ENCODE data around the gene JMJD4. TPM values are rescaled to one million over a fixed set of nuclear protein-coding genes. Genes with fewer than 3 reads are reported as not detected.

The JMJD4 gene
- total and polyA plus RNA-seq, 2 experiments from 2014 or later, result 11.5 to 17.7 TPM

DNA sequence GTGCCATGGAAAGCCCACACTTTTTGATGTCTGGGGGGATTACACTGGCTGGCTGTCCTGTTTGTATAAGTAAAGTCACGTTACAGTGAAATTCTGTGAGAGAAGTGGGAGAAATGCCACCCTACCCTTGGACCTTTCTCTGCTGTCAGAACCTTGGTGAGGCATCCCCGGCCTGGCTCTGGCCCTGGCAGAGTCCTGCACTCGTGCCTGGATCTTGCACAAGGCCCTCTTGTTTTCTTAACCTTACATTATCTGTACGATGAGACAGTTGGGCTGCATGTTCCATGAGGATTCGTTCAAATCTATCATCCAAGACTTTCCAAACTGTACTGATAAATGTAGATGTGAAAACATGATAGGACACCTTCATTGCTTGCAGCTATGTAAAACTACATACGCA is 11.6 kb upstream of the JMJD4 start:
- Mint-ChIP-seq H3K27ac (no peak overlapping the region), H3K4me1 (peaks cover under 1% of the 10 kb centered on the region; the same call in 1 of the 3 replicates), H3K4me3 (no peak overlapping the region), H3K27me3 (ENCODE audit: insufficient read depth, low read depth, poor library complexity) (peaks cover 4% of the 10 kb centered on the region), H3K9me3 (no peaks in the 10 kb centered on the region), H3K36me3 (ENCODE audit: low read depth) (peaks cover 2% of the 10 kb centered on the region; the same call in 1 of the 3 replicates)
- Histone ChIP-seq H3K27me3 (ENCODE audit: insufficient read depth) (no peaks in the 10 kb centered on the region), H4K20me1 (replicated peaks; ENCODE audit: insufficient read depth) (peaks cover 25% of the 10 kb centered on the region), H3K4me2 (no peak overlapping the region), H3K9me2 (ENCODE audit: insufficient read depth) (no peaks in the 10 kb centered on the region), H3K4me3 (no peak overlapping the region), H3K36me3 (ENCODE audit: insufficient read depth) (no peaks in the 10 kb centered on the region), H3K79me2 (replicated peaks; ENCODE audit: insufficient read depth) (peaks cover 72% of the 10 kb centered on the region), H3F3A (replicated peaks; ENCODE audit: low read depth) (no peaks in the 10 kb centered on the region), H3K27ac (ENCODE audit: low read depth) (no peak overlapping the region), H2AFZ (no peak overlapping the region), H3K4me1 (ENCODE audit: insufficient read depth) (no peaks in the 10 kb centered on the region)
- ATAC-seq, result no peak
- TF ChIP-seq, protein P1, sequence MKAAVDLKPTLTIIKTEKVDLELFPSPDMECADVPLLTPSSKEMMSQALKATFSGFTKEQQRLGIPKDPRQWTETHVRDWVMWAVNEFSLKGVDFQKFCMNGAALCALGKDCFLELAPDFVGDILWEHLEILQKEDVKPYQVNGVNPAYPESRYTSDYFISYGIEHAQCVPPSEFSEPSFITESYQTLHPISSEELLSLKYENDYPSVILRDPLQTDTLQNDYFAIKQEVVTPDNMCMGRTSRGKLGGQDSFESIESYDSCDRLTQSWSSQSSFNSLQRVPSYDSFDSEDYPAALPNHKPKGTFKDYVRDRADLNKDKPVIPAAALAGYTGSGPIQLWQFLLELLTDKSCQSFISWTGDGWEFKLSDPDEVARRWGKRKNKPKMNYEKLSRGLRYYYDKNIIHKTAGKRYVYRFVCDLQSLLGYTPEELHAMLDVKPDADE (IDR thresholded peaks at IDR 0.05), result no peak
- TF ChIP-seq NANOG (IDR thresholded peaks at IDR 0.05; ENCODE audit: borderline replicate concordance), result no peak
- TF ChIP-seq POLR2AphosphoS5 (IDR thresholded peaks at IDR 0.05; ENCODE audit: low read depth), result no peak
- TF ChIP-seq ZNF331 (CRISPR knock-in tag; IDR thresholded peaks at IDR 0.05; ENCODE audit: low read depth), result no peak
- no peak for TF ChIP-seq ZNF114 (CRISPR knock-in tag; IDR thresholded peaks at IDR 0.05)
- TF ChIP-seq, protein P2, sequence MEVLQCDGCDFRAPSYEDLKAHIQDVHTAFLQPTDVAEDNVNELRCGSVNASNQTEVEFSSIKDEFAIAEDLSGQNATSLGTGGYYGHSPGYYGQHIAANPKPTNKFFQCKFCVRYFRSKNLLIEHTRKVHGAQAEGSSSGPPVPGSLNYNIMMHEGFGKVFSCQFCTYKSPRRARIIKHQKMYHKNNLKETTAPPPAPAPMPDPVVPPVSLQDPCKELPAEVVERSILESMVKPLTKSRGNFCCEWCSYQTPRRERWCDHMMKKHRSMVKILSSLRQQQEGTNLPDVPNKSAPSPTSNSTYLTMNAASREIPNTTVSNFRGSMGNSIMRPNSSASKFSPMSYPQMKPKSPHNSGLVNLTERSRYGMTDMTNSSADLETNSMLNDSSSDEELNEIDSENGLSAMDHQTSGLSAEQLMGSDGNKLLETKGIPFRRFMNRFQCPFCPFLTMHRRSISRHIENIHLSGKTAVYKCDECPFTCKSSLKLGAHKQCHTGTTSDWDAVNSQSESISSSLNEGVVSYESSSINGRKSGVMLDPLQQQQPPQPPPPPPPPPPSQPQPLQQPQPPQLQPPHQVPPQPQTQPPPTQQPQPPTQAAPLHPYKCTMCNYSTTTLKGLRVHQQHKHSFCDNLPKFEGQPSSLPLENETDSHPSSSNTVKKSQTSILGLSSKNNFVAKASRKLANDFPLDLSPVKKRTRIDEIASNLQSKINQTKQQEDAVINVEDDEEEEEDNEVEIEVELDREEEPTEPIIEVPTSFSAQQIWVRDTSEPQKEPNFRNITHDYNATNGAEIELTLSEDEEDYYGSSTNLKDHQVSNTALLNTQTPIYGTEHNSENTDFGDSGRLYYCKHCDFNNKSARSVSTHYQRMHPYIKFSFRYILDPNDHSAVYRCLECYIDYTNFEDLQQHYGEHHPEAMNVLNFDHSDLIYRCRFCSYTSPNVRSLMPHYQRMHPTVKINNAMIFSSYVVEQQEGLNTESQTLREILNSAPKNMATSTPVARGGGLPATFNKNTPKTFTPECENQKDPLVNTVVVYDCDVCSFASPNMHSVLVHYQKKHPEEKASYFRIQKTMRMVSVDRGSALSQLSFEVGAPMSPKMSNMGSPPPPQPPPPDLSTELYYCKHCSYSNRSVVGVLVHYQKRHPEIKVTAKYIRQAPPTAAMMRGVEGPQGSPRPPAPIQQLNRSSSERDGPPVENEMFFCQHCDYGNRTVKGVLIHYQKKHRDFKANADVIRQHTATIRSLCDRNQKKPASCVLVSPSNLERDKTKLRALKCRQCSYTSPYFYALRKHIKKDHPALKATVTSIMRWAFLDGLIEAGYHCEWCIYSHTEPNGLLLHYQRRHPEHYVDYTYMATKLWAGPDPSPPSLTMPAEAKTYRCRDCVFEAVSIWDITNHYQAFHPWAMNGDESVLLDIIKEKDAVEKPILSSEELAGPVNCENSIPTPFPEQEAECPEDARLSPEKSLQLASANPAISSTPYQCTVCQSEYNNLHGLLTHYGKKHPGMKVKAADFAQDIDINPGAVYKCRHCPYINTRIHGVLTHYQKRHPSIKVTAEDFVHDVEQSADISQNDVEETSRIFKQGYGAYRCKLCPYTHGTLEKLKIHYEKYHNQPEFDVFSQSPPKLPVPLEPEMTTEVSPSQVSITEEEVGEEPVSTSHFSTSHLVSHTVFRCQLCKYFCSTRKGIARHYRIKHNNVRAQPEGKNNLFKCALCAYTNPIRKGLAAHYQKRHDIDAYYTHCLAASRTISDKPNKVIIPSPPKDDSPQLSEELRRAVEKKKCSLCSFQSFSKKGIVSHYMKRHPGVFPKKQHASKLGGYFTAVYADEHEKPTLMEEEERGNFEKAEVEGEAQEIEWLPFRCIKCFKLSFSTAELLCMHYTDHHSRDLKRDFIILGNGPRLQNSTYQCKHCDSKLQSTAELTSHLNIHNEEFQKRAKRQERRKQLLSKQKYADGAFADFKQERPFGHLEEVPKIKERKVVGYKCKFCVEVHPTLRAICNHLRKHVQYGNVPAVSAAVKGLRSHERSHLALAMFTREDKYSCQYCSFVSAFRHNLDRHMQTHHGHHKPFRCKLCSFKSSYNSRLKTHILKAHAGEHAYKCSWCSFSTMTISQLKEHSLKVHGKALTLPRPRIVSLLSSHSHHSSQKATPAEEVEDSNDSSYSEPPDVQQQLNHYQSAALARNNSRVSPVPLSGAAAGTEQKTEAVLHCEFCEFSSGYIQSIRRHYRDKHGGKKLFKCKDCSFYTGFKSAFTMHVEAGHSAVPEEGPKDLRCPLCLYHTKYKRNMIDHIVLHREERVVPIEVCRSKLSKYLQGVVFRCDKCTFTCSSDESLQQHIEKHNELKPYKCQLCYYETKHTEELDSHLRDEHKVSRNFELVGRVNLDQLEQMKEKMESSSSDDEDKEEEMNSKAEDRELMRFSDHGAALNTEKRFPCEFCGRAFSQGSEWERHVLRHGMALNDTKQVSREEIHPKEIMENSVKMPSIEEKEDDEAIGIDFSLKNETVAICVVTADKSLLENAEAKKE (CRISPR knock-in tag; IDR thresholded peaks at IDR 0.05), result no peak
- TF ChIP-seq EZH2 (IDR thresholded peaks at IDR 0.05; ENCODE audit: low read depth, unreplicated experiment), result no peak
- no peak for TF ChIP-seq STAT1 (IDR thresholded peaks at IDR 0.05; ENCODE audit: unreplicated experiment)
- no peak for TF ChIP-seq CREB1 (CRISPR knock-in tag; IDR thresholded peaks at IDR 0.05; ENCODE audit: low read depth)
- TF ChIP-seq, protein P3, sequence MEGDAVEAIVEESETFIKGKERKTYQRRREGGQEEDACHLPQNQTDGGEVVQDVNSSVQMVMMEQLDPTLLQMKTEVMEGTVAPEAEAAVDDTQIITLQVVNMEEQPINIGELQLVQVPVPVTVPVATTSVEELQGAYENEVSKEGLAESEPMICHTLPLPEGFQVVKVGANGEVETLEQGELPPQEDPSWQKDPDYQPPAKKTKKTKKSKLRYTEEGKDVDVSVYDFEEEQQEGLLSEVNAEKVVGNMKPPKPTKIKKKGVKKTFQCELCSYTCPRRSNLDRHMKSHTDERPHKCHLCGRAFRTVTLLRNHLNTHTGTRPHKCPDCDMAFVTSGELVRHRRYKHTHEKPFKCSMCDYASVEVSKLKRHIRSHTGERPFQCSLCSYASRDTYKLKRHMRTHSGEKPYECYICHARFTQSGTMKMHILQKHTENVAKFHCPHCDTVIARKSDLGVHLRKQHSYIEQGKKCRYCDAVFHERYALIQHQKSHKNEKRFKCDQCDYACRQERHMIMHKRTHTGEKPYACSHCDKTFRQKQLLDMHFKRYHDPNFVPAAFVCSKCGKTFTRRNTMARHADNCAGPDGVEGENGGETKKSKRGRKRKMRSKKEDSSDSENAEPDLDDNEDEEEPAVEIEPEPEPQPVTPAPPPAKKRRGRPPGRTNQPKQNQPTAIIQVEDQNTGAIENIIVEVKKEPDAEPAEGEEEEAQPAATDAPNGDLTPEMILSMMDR (conservative IDR thresholded peaks at IDR 0.05; ENCODE audit: low read depth in 2 of 2), result no peak
- TF ChIP-seq, protein P4, sequence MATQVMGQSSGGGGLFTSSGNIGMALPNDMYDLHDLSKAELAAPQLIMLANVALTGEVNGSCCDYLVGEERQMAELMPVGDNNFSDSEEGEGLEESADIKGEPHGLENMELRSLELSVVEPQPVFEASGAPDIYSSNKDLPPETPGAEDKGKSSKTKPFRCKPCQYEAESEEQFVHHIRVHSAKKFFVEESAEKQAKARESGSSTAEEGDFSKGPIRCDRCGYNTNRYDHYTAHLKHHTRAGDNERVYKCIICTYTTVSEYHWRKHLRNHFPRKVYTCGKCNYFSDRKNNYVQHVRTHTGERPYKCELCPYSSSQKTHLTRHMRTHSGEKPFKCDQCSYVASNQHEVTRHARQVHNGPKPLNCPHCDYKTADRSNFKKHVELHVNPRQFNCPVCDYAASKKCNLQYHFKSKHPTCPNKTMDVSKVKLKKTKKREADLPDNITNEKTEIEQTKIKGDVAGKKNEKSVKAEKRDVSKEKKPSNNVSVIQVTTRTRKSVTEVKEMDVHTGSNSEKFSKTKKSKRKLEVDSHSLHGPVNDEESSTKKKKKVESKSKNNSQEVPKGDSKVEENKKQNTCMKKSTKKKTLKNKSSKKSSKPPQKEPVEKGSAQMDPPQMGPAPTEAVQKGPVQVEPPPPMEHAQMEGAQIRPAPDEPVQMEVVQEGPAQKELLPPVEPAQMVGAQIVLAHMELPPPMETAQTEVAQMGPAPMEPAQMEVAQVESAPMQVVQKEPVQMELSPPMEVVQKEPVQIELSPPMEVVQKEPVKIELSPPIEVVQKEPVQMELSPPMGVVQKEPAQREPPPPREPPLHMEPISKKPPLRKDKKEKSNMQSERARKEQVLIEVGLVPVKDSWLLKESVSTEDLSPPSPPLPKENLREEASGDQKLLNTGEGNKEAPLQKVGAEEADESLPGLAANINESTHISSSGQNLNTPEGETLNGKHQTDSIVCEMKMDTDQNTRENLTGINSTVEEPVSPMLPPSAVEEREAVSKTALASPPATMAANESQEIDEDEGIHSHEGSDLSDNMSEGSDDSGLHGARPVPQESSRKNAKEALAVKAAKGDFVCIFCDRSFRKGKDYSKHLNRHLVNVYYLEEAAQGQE (IDR thresholded peaks at IDR 0.05; ENCODE audit: unreplicated experiment), result no peak
- no peak for TF ChIP-seq JUNB (IDR thresholded peaks at IDR 0.05; ENCODE audit: unreplicated experiment)
- TF ChIP-seq EZH2phosphoT487 (IDR thresholded peaks at IDR 0.05; ENCODE audit: unreplicated experiment), result no peak
- DNase-seq (ENCODE audit: low spot score), result no peak

Data from GM23338 (cell line).